ENCODE data around the gene CTTN. TPM values are rescaled to one million over a fixed set of nuclear protein-coding genes. Genes with fewer than 3 reads are reported as not detected.

Gene CTTN
- total RNA-seq, 1 donor from 2014 or later: 458 TPM

DNA sequence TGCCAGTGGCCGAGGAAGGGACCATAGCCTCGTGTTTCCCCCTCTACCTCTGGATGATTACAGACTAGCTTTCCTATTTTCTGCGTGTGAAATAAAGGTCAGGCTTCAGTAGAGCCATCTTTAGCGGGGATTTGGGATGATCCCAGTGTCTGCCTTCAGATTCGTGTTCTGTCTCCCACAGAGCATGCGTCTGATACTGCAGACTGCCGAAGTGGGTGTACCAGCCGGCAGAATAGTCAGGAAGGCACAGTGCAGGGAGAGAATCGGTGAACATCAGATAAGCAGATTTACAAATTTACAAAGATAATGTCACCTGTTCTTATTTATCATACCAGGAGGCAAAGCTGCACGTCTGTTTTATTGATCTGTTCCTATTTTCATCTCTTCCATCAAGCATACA is 11.1 kb downstream of the CTTN start:
- TF ChIP-seq, protein P1, sequence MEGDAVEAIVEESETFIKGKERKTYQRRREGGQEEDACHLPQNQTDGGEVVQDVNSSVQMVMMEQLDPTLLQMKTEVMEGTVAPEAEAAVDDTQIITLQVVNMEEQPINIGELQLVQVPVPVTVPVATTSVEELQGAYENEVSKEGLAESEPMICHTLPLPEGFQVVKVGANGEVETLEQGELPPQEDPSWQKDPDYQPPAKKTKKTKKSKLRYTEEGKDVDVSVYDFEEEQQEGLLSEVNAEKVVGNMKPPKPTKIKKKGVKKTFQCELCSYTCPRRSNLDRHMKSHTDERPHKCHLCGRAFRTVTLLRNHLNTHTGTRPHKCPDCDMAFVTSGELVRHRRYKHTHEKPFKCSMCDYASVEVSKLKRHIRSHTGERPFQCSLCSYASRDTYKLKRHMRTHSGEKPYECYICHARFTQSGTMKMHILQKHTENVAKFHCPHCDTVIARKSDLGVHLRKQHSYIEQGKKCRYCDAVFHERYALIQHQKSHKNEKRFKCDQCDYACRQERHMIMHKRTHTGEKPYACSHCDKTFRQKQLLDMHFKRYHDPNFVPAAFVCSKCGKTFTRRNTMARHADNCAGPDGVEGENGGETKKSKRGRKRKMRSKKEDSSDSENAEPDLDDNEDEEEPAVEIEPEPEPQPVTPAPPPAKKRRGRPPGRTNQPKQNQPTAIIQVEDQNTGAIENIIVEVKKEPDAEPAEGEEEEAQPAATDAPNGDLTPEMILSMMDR (IDR thresholded peaks at IDR 0.05; ENCODE audit: unreplicated experiment): no peak
- Mint-ChIP-seq H3K4me1 (ENCODE audit: unreplicated experiment) (peaks cover 21% of the 10 kb centered on the region), H3K27ac (ENCODE audit: unreplicated experiment) (no peak overlapping the region), H3K9me3 (ENCODE audit: unreplicated experiment) (no peaks in the 10 kb centered on the region), H3K4me3 (ENCODE audit: unreplicated experiment) (peak overlapping the region; percentile 80), H3K36me3 (ENCODE audit: low read depth, unreplicated experiment) (peaks cover 54% of the 10 kb centered on the region), H3K27me3 (ENCODE audit: unreplicated experiment) (no peaks in the 10 kb centered on the region)
- no peak for DNase-seq (ENCODE audit: low spot score)

DNA sequence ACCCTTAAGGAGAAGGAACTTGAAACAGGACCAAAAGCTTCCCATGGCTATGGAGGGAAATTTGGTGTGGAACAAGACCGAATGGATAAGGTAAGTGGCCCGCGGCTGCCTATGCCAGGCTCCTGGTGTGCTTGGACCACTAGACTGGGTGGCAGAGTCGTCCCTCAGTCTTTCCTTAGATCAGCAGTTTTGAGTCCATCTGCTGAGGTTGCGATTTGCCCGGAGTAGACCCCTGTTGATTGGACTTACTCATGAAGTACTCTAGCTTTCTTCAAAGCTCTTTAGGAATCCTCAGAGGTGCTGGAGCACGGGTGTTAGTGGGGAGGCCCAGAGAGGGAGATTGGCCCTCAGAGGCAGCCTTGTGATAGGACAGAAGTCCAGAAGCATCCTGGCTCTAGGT is 11.5 kb downstream of the CTTN start:
- no peak for DNase-seq (ENCODE audit: low spot score)
- Mint-ChIP-seq H3K9me3 (ENCODE audit: unreplicated experiment) (no peaks in the 10 kb centered on the region), H3K36me3 (ENCODE audit: low read depth, unreplicated experiment) (peaks cover 59% of the 10 kb centered on the region), H3K4me3 (ENCODE audit: unreplicated experiment) (peak overlapping the region; percentile 80), H3K27ac (ENCODE audit: unreplicated experiment) (no peak overlapping the region), H3K4me1 (ENCODE audit: unreplicated experiment) (peaks cover 21% of the 10 kb centered on the region), H3K27me3 (ENCODE audit: unreplicated experiment) (no peaks in the 10 kb centered on the region)
- TF ChIP-seq, protein P1 (IDR thresholded peaks at IDR 0.05; ENCODE audit: unreplicated experiment): no peak

DNA sequence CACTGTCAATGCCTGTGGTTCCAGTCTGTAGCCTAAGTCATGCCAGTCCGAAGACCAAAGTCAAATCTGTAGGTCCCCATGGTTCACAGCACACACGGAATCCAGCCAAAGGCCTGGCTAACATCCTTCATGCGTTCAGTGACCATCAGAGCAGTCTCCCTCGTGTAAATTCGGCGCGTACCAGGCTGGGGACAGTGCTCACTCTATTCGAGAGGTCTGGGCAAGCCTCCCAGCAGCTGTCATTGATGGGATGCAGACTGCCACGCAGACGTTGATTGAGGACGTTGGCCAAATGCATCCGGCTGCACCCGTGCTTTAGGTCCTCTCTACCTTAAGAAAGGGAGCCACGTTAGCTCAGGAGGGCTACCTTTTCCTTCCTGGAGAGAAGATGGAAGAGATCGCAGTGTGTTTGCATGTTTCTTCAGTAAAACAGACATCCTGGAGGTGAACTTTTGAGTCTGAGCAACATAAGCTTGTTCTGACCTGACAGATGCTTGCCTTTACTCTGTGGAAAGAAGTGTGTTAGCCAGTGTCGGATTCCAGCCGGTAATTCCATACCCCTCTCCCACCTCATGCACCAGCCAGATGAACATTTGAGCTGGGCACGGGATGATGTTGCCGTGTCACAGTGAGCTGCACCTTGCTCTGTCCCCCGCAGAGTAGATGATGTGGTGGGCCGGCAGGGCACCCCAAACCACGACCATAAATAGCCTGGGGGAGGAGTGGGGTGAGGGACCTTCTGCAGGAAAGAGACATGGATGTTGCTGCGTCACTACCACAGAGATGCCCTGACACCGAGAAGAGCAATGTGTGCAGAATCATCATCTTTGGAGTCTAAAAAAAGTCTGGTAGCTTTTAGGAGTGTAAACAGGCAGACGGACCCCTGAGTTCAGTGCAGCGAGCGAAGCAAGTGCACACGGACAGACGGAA is 12.2 kb downstream of the CTTN start:
- peaks cover 16% of the 10 kb centered on the region for H3K4me1 Mint-ChIP-seq (ENCODE audit: unreplicated experiment)

DNA sequence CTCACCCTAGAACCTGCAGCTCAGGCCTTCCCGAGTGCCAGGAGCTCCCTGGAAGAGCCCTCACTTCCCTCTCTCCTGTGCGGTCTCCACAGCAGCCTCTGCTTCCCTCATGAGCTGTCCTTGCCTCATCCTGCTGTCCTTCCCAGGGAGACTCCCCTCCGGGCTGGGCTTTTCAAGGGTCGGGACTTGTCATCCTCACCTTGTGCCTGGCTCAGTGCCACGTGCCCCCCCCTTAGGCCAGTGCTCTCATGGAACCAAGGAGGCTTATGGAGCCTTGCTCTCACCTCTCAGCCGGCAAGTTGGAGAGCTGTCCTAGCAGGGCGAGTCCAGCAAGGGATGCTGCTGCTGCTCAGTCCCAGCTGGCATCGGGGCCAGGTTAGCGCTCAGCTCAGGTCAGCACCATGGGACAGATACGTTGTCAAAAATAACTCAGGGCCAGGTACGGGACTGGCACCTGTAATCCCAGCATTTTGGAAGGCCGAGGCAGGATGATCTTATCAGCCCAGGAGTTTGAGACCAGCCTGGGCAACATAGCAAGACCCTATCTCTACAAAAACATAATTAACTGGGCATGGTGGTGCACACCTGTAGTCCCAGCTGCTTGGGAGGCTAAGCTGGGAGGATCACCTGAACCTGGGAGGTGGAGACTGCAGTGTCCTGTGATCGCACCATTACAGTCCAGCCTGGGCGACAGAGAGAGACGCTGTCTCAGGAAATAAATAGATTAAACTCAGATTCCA is 13.6 kb downstream of the CTTN start:
- H3K4me1 Mint-ChIP-seq (ENCODE audit: unreplicated experiment): peaks cover 8% of the 10 kb centered on the region
- no peaks in the 10 kb centered on the region for H3K9me3 Mint-ChIP-seq (ENCODE audit: unreplicated experiment)
- TF ChIP-seq, protein P1 (IDR thresholded peaks at IDR 0.05; ENCODE audit: unreplicated experiment): no peak
- peak overlapping the region; percentile 59 for H3K27ac Mint-ChIP-seq (ENCODE audit: unreplicated experiment)
- no peaks in the 10 kb centered on the region for H3K27me3 Mint-ChIP-seq (ENCODE audit: unreplicated experiment)
- H3K36me3 Mint-ChIP-seq (ENCODE audit: low read depth, unreplicated experiment): peaks cover 77% of the 10 kb centered on the region
- DNase-seq (ENCODE audit: low spot score): no peak
- H3K4me3 Mint-ChIP-seq (ENCODE audit: unreplicated experiment): peak overlapping the region; percentile 53

More for the DNA sequence above, 12.2 kb downstream of the CTTN start:
- H3K27ac Mint-ChIP-seq (ENCODE audit: unreplicated experiment): no peak overlapping the region
- H3K36me3 Mint-ChIP-seq (ENCODE audit: low read depth, unreplicated experiment): peaks cover 65% of the 10 kb centered on the region
- DNase-seq (ENCODE audit: low spot score): no peak
- TF ChIP-seq, protein P1 (IDR thresholded peaks at IDR 0.05; ENCODE audit: unreplicated experiment): no peak
- peak overlapping the region; percentile 80 for H3K4me3 Mint-ChIP-seq (ENCODE audit: unreplicated experiment)
- no peaks in the 10 kb centered on the region for H3K9me3 Mint-ChIP-seq (ENCODE audit: unreplicated experiment)
- H3K27me3 Mint-ChIP-seq (ENCODE audit: unreplicated experiment): no peaks in the 10 kb centered on the region

Data from endothelial cell (in vitro differentiated cells).